ENCODE data around the gene SLC24A4.

SLC24A4 gene

DNA sequence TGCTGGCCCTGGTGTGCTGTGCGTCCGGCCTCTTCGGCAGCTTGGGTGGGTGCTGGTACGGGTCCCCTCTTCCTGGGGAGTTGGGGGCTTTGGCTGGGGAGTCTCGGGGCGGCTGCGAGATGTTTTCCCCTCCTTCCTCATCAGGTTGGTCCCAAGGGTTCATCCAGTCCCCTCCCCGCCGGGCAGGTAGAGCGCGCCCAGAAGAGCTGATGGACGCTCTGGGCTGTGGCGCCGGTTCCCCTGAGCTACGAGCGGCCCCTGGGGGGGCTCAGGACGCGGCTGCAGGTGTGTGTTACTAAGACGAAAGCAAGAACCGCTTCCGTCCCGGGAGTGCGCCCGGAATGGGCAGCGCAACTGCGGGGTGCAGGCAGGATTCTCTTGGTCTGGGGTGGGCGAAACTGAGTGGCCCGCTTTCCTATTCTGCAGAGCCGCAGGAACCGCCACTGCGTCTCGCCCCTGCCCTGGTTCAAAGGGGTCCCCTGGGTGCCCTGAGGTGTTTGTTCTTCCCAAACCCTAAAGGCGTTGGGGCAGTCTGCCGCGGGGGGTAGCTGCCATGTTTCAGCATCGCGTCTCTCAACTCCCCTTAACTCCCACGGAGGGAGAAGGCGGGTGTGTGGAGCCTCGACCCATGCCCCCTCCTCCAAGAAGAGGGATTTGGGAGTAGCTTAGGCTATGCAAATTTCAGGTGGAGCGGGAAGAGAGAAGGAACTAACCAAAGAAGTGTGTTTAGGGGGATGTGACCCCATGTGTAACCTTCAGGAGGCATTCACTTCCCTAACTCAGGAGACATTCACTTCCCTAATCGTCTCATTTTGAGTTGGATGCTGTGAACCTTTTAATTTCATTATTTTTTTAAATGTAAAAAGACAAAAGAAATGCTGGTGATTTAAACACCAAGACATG lies 1.2 kb downstream of the SLC24A4 start:
- Histone ChIP-seq H3K4me1 (ENCODE audit: control insufficient read depth, insufficient read depth, low read length) (no peaks in the 10 kb centered on the region), H3K36me3 (ENCODE audit: control insufficient read depth, insufficient read depth, low read length) (no peaks in the 10 kb centered on the region), H3K4me3 (ENCODE audit: low read length) (no peak overlapping the region), H3K9me3 (ENCODE audit: control insufficient read depth, low read length) (no peaks in the 10 kb centered on the region), H3K9ac (ENCODE audit: low read length) (no peak overlapping the region), H3K27me3 (ENCODE audit: control insufficient read depth, insufficient read depth, low read length) (peaks cover 55% of the 10 kb centered on the region)

- Histone ChIP-seq H3K9ac (ENCODE audit: low read length) (no peak overlapping the region), H3K9me3 (ENCODE audit: control insufficient read depth, low read length) (no peaks in the 10 kb centered on the region), H3K4me1 (ENCODE audit: control insufficient read depth, insufficient read depth, low read length) (no peaks in the 10 kb centered on the region), H3K27me3 (ENCODE audit: control insufficient read depth, insufficient read depth, low read length) (peaks cover 47% of the 10 kb centered on the region), H3K36me3 (ENCODE audit: control insufficient read depth, insufficient read depth, low read length) (no peaks in the 10 kb centered on the region), H3K4me3 (ENCODE audit: low read length) (no peak overlapping the region)
Observed at GRCh38 chr14:92325835-92326234, 2.9 kb downstream of the SLC24A4 start.

DNA sequence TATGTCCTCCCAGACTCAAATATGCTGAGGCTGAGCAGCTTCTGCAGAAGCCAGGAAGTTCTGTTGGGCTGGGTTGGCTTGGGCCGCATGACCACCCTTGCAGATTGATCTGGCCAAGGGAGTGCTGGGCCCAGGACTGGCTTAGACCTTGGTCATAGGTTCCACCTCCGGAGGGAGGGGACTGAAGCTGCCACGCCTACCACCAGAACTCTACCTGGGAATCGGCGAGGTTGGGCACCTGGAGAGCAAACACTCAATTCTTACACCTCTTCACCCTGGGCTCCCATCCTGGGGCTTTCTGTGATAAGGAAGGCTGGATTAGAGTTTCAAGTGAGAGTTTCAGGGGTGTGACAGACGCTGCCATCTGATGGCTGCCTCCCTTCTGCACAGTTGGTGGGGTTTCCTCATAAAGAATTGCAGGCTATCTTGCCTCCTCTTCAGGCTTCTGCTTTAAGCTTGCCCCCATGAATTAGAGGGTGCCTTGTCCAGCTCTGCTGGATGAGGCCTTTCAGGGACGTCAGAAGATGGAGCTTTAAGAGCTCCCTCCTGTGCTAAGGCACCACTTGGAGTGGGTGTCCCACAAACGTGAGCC lies 5.8 kb downstream of the SLC24A4 start:
- Histone ChIP-seq H3K9ac (ENCODE audit: low read length) (no peak overlapping the region), H3K36me3 (ENCODE audit: control insufficient read depth, insufficient read depth, low read length) (no peaks in the 10 kb centered on the region), H3K4me3 (ENCODE audit: low read length) (no peak overlapping the region), H3K9me3 (ENCODE audit: control insufficient read depth, low read length) (no peaks in the 10 kb centered on the region), H3K4me1 (ENCODE audit: control insufficient read depth, insufficient read depth, low read length) (no peaks in the 10 kb centered on the region), H3K27me3 (ENCODE audit: control insufficient read depth, insufficient read depth, low read length) (peaks cover 18% of the 10 kb centered on the region)

- H3K27me3 ChIP-seq (ENCODE audit: control insufficient read depth, insufficient read depth, low read length): peaks cover under 1% of the 10 kb centered on the region
- no peak overlapping the region for H3K4me3 ChIP-seq (ENCODE audit: low read length)
- H3K36me3 ChIP-seq (ENCODE audit: control insufficient read depth, insufficient read depth, low read length): no peaks in the 10 kb centered on the region
Observed at GRCh38 chr14:92334050-92334449, 11.1 kb downstream of the SLC24A4 start.

DNA sequence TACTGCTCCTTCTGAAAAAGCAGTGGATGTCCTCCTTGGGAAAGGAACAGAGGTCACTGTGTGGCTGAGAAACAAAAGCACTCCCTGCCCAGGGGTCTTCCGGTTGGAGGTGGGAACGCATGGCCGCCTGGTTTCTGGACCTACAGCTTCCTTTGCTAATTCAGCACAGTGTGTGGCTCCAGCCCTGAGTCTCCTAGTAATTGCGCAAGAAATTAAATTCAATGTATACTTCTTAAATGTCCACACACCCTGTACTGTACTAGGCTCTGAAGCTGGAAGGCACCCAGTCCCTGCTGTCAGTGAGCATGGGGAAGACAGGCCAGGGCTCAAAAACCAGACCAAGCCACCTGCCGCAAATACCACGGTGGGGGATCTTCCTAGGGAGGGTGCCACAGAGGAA lies 13.4 kb downstream of the SLC24A4 start:
- no peak overlapping the region for H3K4me3 ChIP-seq (ENCODE audit: low read length)
- H3K4me1 ChIP-seq (ENCODE audit: control insufficient read depth, insufficient read depth, low read length): no peaks in the 10 kb centered on the region
- no peaks in the 10 kb centered on the region for H3K36me3 ChIP-seq (ENCODE audit: control insufficient read depth, insufficient read depth, low read length)
- no peak overlapping the region for H3K9ac ChIP-seq (ENCODE audit: low read length)
- peaks cover 6% of the 10 kb centered on the region for H3K27me3 ChIP-seq (ENCODE audit: control insufficient read depth, insufficient read depth, low read length)
- H3K9me3 ChIP-seq (ENCODE audit: control insufficient read depth, low read length): no peaks in the 10 kb centered on the region

More at GRCh38 chr14:92334050-92334449, 11.1 kb downstream of the SLC24A4 start:
- H3K9ac ChIP-seq (ENCODE audit: low read length): no peak overlapping the region
- no peaks in the 10 kb centered on the region for H3K4me1 ChIP-seq (ENCODE audit: control insufficient read depth, insufficient read depth, low read length)
- no peaks in the 10 kb centered on the region for H3K9me3 ChIP-seq (ENCODE audit: control insufficient read depth, low read length)

DNA sequence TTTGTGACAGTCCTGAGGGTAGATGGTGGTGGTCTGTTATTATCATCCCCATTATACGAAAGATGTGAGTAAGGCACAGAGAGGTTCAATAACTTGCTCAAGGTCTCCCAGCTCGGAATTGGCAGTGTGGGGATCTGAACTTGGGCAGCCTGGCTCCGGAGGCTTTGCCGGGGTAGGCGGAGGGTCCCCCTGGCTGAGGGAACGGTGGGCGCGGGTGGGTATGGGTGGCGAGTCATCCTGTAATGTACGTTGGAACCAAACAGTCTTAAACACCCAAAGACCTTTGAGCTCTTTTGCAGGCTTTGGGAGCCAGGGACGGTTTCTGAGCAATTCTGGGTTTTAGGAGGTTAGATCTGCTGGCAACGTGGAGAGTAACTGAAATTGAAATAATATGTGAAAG lies 16.5 kb downstream of the SLC24A4 start:
- peaks cover 6% of the 10 kb centered on the region for H3K27me3 ChIP-seq (ENCODE audit: control insufficient read depth, insufficient read depth, low read length)
- no peak overlapping the region for H3K9ac ChIP-seq (ENCODE audit: low read length)
- no peak overlapping the region for H3K4me3 ChIP-seq (ENCODE audit: low read length)
- H3K4me1 ChIP-seq (ENCODE audit: control insufficient read depth, insufficient read depth, low read length): no peaks in the 10 kb centered on the region
- no peaks in the 10 kb centered on the region for H3K9me3 ChIP-seq (ENCODE audit: control insufficient read depth, low read length)
- no peaks in the 10 kb centered on the region for H3K36me3 ChIP-seq (ENCODE audit: control insufficient read depth, insufficient read depth, low read length)

DNA sequence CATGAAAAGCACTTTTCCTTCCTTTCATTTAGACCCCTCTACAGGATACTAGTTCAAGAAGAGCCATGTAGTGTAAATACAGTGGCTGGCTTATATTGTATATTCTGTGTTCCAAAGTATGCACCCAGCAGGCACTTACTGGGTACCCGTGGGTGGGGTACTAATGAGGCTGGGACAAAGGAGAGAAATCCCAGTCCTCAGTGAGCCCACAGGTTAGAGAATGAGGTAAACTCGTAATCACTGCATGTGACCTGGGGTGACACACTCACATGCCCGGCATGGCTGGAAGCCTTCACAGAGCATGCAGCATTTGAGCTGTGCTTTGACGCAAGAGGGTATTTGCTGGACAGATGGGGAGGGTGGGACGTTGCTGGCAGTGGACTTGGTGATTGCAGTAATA lies 17.1 kb downstream of the SLC24A4 start:
- Histone ChIP-seq H3K9me3 (ENCODE audit: control insufficient read depth, low read length) (no peaks in the 10 kb centered on the region), H3K36me3 (ENCODE audit: control insufficient read depth, insufficient read depth, low read length) (no peaks in the 10 kb centered on the region), H3K4me3 (ENCODE audit: low read length) (no peak overlapping the region), H3K9ac (ENCODE audit: low read length) (no peak overlapping the region), H3K4me1 (ENCODE audit: control insufficient read depth, insufficient read depth, low read length) (no peaks in the 10 kb centered on the region), H3K27me3 (ENCODE audit: control insufficient read depth, insufficient read depth, low read length) (peaks cover 6% of the 10 kb centered on the region)

DNA sequence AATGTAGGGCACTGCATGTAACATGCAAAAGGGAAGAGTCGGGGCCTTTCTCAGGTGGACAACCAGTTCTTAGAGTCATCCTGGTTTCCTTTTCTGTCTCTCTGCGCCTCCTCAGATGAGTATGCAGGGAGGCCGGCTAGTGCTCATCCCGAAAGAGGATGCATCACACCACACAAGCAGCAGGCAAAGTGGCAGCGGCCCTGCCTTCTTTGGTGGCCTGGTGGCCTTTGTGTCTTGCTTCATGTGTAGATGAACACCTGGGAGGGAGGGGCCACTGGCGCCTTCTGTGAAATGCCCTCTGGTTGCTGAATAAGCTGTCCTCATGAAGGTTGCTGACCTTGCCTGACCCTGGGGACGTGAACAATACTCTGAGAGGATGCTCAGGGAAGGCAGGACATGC lies 18.0 kb downstream of the SLC24A4 start:
- no peaks in the 10 kb centered on the region for H3K36me3 ChIP-seq (ENCODE audit: control insufficient read depth, insufficient read depth, low read length)
- H3K4me3 ChIP-seq (ENCODE audit: low read length): no peak overlapping the region
- H3K27me3 ChIP-seq (ENCODE audit: control insufficient read depth, insufficient read depth, low read length): peaks cover 6% of the 10 kb centered on the region
- no peaks in the 10 kb centered on the region for H3K4me1 ChIP-seq (ENCODE audit: control insufficient read depth, insufficient read depth, low read length)
- no peaks in the 10 kb centered on the region for H3K9me3 ChIP-seq (ENCODE audit: control insufficient read depth, low read length)
- H3K9ac ChIP-seq (ENCODE audit: low read length): no peak overlapping the region

DNA sequence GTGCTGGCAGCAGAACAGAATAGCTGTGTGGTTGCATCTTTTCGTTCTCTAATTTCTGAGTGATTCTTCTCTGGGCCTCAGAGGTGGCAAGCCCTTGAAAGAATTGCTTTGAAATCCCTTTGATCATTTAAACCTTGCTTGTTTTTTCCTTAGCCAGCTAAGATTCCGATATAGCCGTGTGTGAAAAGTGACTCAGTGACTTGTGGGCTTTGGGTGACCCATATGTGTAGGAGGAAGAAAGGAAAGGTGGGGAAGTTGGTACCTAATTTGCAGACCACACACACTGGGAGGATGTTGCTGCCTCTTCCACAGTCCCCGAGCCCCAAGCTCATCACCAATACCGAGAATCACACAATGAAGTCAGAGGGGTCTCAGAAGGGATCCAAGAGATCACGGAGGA lies 18.8 kb downstream of the SLC24A4 start:
- no peaks in the 10 kb centered on the region for H3K36me3 ChIP-seq (ENCODE audit: control insufficient read depth, insufficient read depth, low read length)
- no peak overlapping the region for H3K4me3 ChIP-seq (ENCODE audit: low read length)
- H3K9ac ChIP-seq (ENCODE audit: low read length): no peak overlapping the region
- H3K27me3 ChIP-seq (ENCODE audit: control insufficient read depth, insufficient read depth, low read length): peaks cover 6% of the 10 kb centered on the region
- H3K9me3 ChIP-seq (ENCODE audit: control insufficient read depth, low read length): no peaks in the 10 kb centered on the region
- no peaks in the 10 kb centered on the region for H3K4me1 ChIP-seq (ENCODE audit: control insufficient read depth, insufficient read depth, low read length)

DNA sequence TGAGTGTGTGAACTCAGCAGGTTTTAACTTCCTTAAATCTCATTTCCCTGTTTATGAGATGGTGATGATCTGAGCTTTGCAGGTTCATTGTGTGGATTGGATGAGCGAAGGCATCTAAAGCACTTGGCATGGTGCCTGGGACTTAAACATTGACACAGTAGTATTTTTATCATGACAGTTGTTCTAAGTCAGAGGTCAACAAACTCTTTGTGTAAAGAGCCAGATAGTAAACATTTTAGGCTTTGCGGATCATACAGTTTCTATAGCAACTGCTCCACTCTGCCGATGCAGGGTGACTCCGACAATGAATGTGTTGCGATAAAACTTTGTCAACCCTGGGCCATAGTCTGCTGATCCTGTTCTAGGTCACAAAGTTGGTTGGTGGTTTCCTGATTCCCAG lies 25.2 kb downstream of the SLC24A4 start:
- Histone ChIP-seq H3K4me3 (ENCODE audit: low read length) (no peak overlapping the region), H3K4me1 (ENCODE audit: control insufficient read depth, insufficient read depth, low read length) (no peaks in the 10 kb centered on the region), H3K36me3 (ENCODE audit: control insufficient read depth, insufficient read depth, low read length) (no peaks in the 10 kb centered on the region), H3K9me3 (ENCODE audit: control insufficient read depth, low read length) (no peaks in the 10 kb centered on the region), H3K27me3 (ENCODE audit: control insufficient read depth, insufficient read depth, low read length) (peaks cover 4% of the 10 kb centered on the region), H3K9ac (ENCODE audit: low read length) (no peak overlapping the region)

DNA sequence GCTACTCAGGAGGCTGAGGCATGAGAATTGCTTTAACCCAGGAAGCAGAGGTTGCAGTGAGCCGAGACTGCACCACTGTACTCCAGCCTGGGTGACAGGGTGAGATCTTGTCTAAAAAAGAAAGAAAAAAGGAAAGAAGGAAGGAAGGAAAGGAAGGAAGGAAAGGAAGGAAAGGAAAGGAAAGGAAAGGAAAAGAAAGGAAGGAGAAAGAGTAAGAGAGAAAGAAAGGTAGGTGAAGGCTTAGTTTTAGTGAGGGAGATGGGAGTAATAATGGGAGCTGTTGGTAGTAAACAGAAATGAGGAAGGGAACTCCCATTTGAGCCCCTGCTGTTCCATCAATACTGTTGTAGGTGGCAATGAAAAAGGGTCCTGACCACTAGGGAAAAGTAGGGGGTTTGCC lies 28.8 kb downstream of the SLC24A4 start:
- Histone ChIP-seq H3K36me3 (ENCODE audit: control insufficient read depth, insufficient read depth, low read length) (no peaks in the 10 kb centered on the region), H3K4me3 (ENCODE audit: low read length) (no peak overlapping the region), H3K4me1 (ENCODE audit: control insufficient read depth, insufficient read depth, low read length) (no peaks in the 10 kb centered on the region), H3K9me3 (ENCODE audit: control insufficient read depth, low read length) (no peaks in the 10 kb centered on the region), H3K27me3 (ENCODE audit: control insufficient read depth, insufficient read depth, low read length) (peaks cover 4% of the 10 kb centered on the region), H3K9ac (ENCODE audit: low read length) (no peak overlapping the region)

DNA sequence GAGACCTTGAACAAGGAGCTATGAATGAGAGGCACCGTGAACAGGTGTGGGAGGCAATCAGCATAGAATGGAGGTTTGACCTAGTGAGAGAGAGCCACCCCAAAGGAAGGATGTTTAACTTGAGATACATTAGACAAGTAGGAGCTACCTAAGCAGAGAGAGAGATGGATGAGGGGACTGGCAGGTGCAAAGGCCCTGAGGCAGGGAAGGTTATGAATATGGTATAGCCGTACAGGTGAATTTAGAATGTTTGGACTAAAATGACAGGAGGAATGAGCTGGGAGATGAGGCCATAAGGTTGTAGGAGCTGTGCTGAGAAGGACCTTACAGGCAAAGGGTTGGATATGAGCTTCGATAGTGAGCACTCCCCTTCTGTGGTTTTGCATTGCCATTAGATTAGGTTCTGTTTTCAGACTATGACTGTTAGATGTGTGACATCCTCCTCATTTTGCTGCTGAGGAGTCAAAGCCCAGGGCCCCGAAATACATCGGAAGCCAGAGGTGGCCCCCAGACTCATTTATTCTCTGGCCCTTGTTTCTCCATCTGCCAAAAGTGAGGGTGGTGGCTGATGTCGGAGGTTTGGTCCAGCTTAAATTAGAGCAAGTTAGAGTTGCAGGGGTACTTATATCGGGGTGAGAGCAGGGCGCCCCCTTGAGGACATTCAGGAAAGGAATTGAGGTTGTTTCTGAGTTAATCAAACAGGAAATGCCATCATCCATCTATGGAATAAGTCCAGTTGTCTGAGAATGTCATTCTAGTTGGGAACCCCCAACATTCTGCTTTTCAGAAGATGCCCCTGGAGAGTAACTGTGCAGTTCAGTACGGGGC lies 29.4 kb downstream of the SLC24A4 start:
- H3K4me3 ChIP-seq (ENCODE audit: low read length): no peak overlapping the region
- no peaks in the 10 kb centered on the region for H3K36me3 ChIP-seq (ENCODE audit: control insufficient read depth, insufficient read depth, low read length)

More for the DNA sequence above, 29.4 kb downstream of the SLC24A4 start:
- Histone ChIP-seq H3K4me1 (ENCODE audit: control insufficient read depth, insufficient read depth, low read length) (no peaks in the 10 kb centered on the region), H3K9ac (ENCODE audit: low read length) (no peak overlapping the region), H3K27me3 (ENCODE audit: control insufficient read depth, insufficient read depth, low read length) (peaks cover 4% of the 10 kb centered on the region), H3K9me3 (ENCODE audit: control insufficient read depth, low read length) (no peaks in the 10 kb centered on the region)
